Aorta (tissue), 5 donors: Measurements from ENCODE around the gene DIPK1A. TPM values are rescaled to one million over a fixed set of nuclear protein-coding genes. Genes with fewer than 3 reads are reported as not detected.

ENCODE experiments used
- ATAC-seq: fragments of 200-7000 bp; cut with Tn5 transposase; one replicate; pipeline ENCODE4 v1.9.1; 2022; ENCODE audit warnings: moderate library complexity; ENCODE audit not compliant: low FRiP score
- DNase-seq, 2 donors: peaks; one replicate each; pipeline ENCODE4 v3.0.0-alpha.2; 2020
- H3K27ac ChIP-seq, 2 donors: one replicate each; pipeline ENCODE4 v1.5.1; 2013; ENCODE audit warnings: low read length in 2 of 2, mild to moderate bottlenecking in 2 of 2, moderate library complexity in 2 of 2, control low read depth in 1 of 2, inconsistent platforms in 1 of 2, low read depth in 1 of 2
- H3K27me3 ChIP-seq, 2 donors: one replicate each; pipeline ENCODE4 v1.6.1; 2013; ENCODE audit warnings: control low read depth in 1 of 2, low read length in 1 of 2, mild to moderate bottlenecking in 1 of 2, moderate library complexity in 1 of 2; ENCODE audit not compliant: insufficient read depth in 2 of 2, control insufficient read depth in 1 of 2
- H3K36me3 ChIP-seq, 2 donors: one replicate each; pipeline ENCODE4 v1.6.1; 2013; ENCODE audit warnings: control low read depth in 1 of 2, low read length in 1 of 2, mild to moderate bottlenecking in 1 of 2; ENCODE audit not compliant: insufficient read depth in 2 of 2, control insufficient read depth in 1 of 2
- H3K4me1 ChIP-seq, 2 donors: one replicate each; pipeline ENCODE4 v1.6.1; 2013; ENCODE audit warnings: low read length in 2 of 2, control low read depth in 1 of 2, mild to moderate bottlenecking in 1 of 2, moderate library complexity in 1 of 2; ENCODE audit not compliant: insufficient read depth in 2 of 2, control insufficient read depth in 1 of 2
- H3K4me3 ChIP-seq, 2 donors: one replicate each; pipeline ENCODE4 v1.5.1; 2013; ENCODE audit warnings: low read length in 2 of 2, control low read depth in 1 of 2, mild to moderate bottlenecking in 1 of 2
- H3K9me3 ChIP-seq: one replicate; pipeline ENCODE4 v1.6.1; 2013; ENCODE audit warnings: mild to moderate bottlenecking, low read length; ENCODE audit not compliant: control insufficient read depth
- WGBS, 2 donors: extraction: QIAGEN DNeasy Blood & Tissue Kit; methylation state at CpG; one replicate each; pipeline ENCODE4 v1.1.7; 2013; 5-methylcytosine and 5-hydroxymethylcytosine counted together
- intact Hi-C, 2 donors: fragments of 100-400 bp; cut with DNase I; formaldehyde crosslinking; loops; one replicate each; pipeline versions ENCODE4 v1.14.2 to v1.15.0; 2022
- polyA plus RNA-seq, 2 donors: library from polyadenylated mRNA; stranded (reverse); fragments of 200-250 nt; gene quantifications; one replicate each; pipeline ENCODE4 v1.2.3, GENCODE V29; 2013
- total RNA-seq, 2 donors: library from RNA; stranded (reverse); fragmentation: NEBNext Ultra II Directional; extraction: Animal tissue kit (Norgen Biotek cat#: 25700); gene quantifications; one replicate each; pipeline ENCODE4 v1.2.1, GENCODE V29; 2021
- donor health status: healthy with polysubstance abuse.
- donor health status: Bipolar disorder and iron deficiency.
- donor health status: DM: no; HTN: no; CAD: no.
- donor health status: DM: no; HTN: no; CAD: no.
- donor health status: DM: yes; HTN: yes; CAD: no.

DIPK1A gene
- total and polyA plus RNA-seq, 4 donors, result 4.9 to 15.9 (median 10.8) TPM

DNA sequence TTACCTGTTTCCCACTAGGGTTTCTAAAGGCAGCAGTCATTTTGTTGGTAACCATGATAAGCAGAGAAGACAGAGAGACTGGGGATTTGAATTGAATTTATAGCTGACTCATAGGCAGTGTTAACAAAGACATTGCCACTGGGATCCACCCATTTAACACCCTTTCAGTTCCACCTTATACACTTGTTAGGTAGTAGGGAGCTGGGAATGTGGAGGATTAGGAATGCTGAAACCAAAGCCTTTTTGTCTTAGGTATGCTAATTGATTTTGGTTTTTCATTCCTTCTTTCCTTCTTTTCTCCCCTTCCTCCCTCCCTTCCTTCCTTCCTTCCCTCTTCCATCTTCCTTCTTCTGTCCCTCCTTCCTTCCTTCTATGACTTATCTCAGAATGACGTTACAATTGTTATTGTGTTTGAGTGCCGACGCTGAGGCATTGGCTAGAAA, 168.9 kb downstream of the DIPK1A start:
- 84 to 87% methylated on average over 3 of the region's 3 CpGs for WGBS, 2 donors
- H3K4me3 ChIP-seq, result no peak overlapping the region
- H3K36me3 ChIP-seq, result no peaks in the 10 kb centered on the region

More for the DNA sequence above, 168.9 kb downstream of the DIPK1A start:
- Histone ChIP-seq H3K9me3 (no peaks in the 10 kb centered on the region), H3K27me3 (no peaks in the 10 kb centered on the region), H3K4me1 (no peaks in the 10 kb centered on the region), H3K27ac (no peak overlapping the region)
- intact Hi-C loops, result no loop called here
- no peak for DNase-seq
- no peak for ATAC-seq

Other genes starting within 250 kb of the DIPK1A start
- 10 to 100 TPM; 47.5 to 54.7 TPM for gene EVI5, start 176.4 kb downstream of the DIPK1A start, total RNA-seq
- 10 to 100 TPM in 1 of 2 donors, 1 to 10 TPM in 1; 8.3 to 10.5 TPM for gene EVI5, start 176.4 kb downstream of the DIPK1A start, polyA plus RNA-seq
- 100 to 1,000 TPM; 778 to 824 TPM for gene RPL5, start 129.4 kb downstream of the DIPK1A start, total RNA-seq
- 1,000 to 10,000 TPM; 1,953 to 3,435 TPM for gene RPL5, start 129.4 kb downstream of the DIPK1A start, polyA plus RNA-seq
- 10 to 100 TPM; 18.2 to 32.7 TPM for gene MTF2, start 117.8 kb upstream of the DIPK1A start, total RNA-seq
- 1 to 10 TPM; 6.6 to 8.1 TPM for gene MTF2, start 117.8 kb upstream of the DIPK1A start, polyA plus RNA-seq
- gene TMED5, start 219.0 kb upstream of the DIPK1A start, total RNA-seq, result 10 to 100 TPM; 43.4 to 49.7 TPM
- 10 to 100 TPM; 17.4 to 28.9 TPM for gene TMED5, start 219.0 kb upstream of the DIPK1A start, polyA plus RNA-seq
- 1 to 10 TPM; 5.9 to 6.6 TPM for gene CCDC18, start 219.3 kb upstream of the DIPK1A start, total RNA-seq
- 1 to 10 TPM; 1.2 to 2.9 TPM for gene CCDC18, start 219.3 kb upstream of the DIPK1A start, polyA plus RNA-seq